Subcutaneous adipose tissue (tissue), 4 donors: ENCODE measurements around the gene APOD. TPM values are rescaled to one million over a fixed set of nuclear protein-coding genes. Genes with fewer than 3 reads are reported as not detected.

ENCODE experiments used
- CTCF ChIP-seq: fragments of 450-650 bp; IDR thresholded peaks from one replicate; pipeline ENCODE4 v1.5.1; 2016; ENCODE audit warnings: low read depth, mild to moderate bottlenecking, control low read depth, antibody characterized with exemption, moderate library complexity
- total RNA-seq, 4 donors: library from RNA; depleted of rRNA; stranded (reverse); fragments of >200 nt; gene quantifications; one replicate each; pipeline ENCODE4 v1.1.0, GENCODE V29; 2016

Gene APOD
- 1,000 to 10,000 TPM in 2 of 4 donors, 100 to 1,000 TPM in 2; 717 to 1,841 (median 1,266) TPM for total RNA-seq

- no peak for TF ChIP-seq CTCF
These were observed at the start of gene APOD for GRCh38 chr3:195583831-195584542. Gene APOD (minus strand): TSS chr3:195583940. CDS start chr3:195579461, 4,479 bp downstream.

GRCh38 chr3:195616681-195617080, 32.9 kb upstream of the APOD start:
- TF ChIP-seq CTCF = no peak

- no peak for TF ChIP-seq CTCF
These were observed 29.8 kb upstream of the APOD start for GRCh38 chr3:195613468-195614069.

GRCh38 chr3:195612075-195612800, 28.5 kb upstream of the APOD start:
- no peak for TF ChIP-seq CTCF

GRCh38 chr3:195609229-195609628, 25.5 kb upstream of the APOD start:
- no peak for TF ChIP-seq CTCF

GRCh38 chr3:195601382-195601781, 17.6 kb upstream of the APOD start:
- TF ChIP-seq CTCF = no peak

GRCh38 chr3:195597848-195598247, 14.1 kb upstream of the APOD start:
- no peak for TF ChIP-seq CTCF
